HAP-1 (cell line): Measurements from ENCODE around the gene SLC45A3.
A peak's percentile ranks its signal among the peaks of the same experiment; 100 is the strongest.

Source experiments
- DNase-seq, 2 experiments: peaks; one replicate each; pipeline ENCODE4 v3.0.0-alpha.2; 2016 to 2020; ENCODE audit warnings: low spot score in 2 of 2
- H3K27me3 ChIP-seq: fragments of 250-450 bp; sonication (Bioruptor Pico); 2 replicates; pipeline ENCODE4 v1.5.1; 2020; ENCODE audit warnings: low read depth, mild to moderate bottlenecking, moderate library complexity
- H3K36me3 ChIP-seq: fragments of 250-450 bp; sonication (Bioruptor Pico); replicated peaks from 2 replicates; pipeline ENCODE4 v1.5.1; 2020; ENCODE audit warnings: mild to moderate bottlenecking
- H3K4me1 ChIP-seq: fragments of 250-450 bp; sonication (Bioruptor Pico); 2 replicates; pipeline ENCODE4 v1.5.1; 2020; ENCODE audit warnings: mild to moderate bottlenecking
- H3K4me3 ChIP-seq: fragments of 250-450 bp; sonication (Bioruptor Pico); 2 replicates; pipeline ENCODE4 v1.5.1; 2020; ENCODE audit warnings: mild to moderate bottlenecking, moderate library complexity
- H3K9me3 ChIP-seq: fragments of 250-450 bp; sonication (Bioruptor Pico); 2 replicates; pipeline ENCODE4 v1.5.1; 2020; ENCODE audit warnings: mild to moderate bottlenecking, moderate library complexity
- in situ Hi-C: fragments of 300-500 bp; cut with MboI; formaldehyde crosslinking; loops from 3 replicates; pipeline ENCODE4 v1.14.3; 2020; ENCODE audit warnings: low sequenced_read_pairs, inconsistent platforms, mixed read lengths

SLC45A3 gene

DNA sequence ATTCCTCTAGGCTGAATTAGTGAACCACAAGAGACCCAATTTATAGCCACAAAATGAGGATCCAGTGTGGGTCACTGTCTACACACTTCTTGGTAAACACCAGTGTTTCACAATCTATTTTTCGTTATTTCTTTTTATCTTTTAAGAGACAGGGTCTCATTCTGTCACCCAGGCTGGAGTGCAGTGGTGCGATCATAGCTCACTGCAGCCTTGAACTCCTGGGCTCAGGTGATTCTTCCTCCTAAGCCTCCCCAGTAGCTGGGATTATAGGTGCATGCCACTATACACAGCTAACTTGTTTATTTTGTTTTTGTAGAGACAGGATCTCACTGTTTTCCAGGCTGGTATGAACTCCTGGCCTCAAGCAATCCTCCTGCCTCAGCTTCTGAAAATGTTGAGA lies 29.3 kb upstream of the SLC45A3 start:
- Histone ChIP-seq H3K27me3 (no peaks in the 10 kb centered on the region), H3K4me1 (peaks cover 25% of the 10 kb centered on the region), H3K4me3 (no peak overlapping the region), H3K36me3 (peaks cover 62% of the 10 kb centered on the region), H3K9me3 (no peaks in the 10 kb centered on the region)
- in situ Hi-C loops, result no loop called here
- DNase-seq, result no peak

GRCh38 chr1:205709059-205709398 lies 28.7 kb upstream of the SLC45A3 start:
- H3K27me3 ChIP-seq, result no peaks in the 10 kb centered on the region
- H3K9me3 ChIP-seq, result no peaks in the 10 kb centered on the region
- peaks cover 56% of the 10 kb centered on the region for H3K36me3 ChIP-seq
- in situ Hi-C loops, result no loop called here
- H3K4me1 ChIP-seq, result peaks cover 19% of the 10 kb centered on the region
- H3K4me3 ChIP-seq, result no peak overlapping the region
- no peak for DNase-seq

- peaks cover 62% of the 10 kb centered on the region for H3K36me3 ChIP-seq
Observed at GRCh38 chr1:205706601-205707502, 26.5 kb upstream of the SLC45A3 start.

DNA sequence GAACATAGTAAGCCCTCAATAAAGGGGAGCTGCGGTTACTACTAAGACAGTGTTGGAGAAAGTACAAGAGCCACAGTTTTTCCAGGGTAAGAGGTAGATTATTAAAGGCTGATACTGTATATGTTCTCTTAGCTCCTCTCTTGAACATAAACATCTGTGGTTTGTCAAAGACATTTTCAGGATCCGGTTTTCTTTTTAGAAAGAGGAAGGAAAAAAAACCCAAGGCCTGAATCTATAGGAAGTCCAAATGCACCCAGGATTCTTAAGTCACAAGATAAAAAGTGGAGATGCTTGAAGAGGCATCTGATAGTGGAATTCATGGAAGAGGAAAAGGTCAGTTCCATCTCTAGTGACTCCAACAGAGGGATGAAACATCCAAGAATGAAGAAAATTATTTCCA lies 24.6 kb upstream of the SLC45A3 start:
- H3K9me3 ChIP-seq, result no peaks in the 10 kb centered on the region
- in situ Hi-C loops, result no loop called here
- DNase-seq, result no peak
- no peak overlapping the region for H3K4me3 ChIP-seq
- H3K36me3 ChIP-seq, result peaks cover 43% of the 10 kb centered on the region
- no peaks in the 10 kb centered on the region for H3K4me1 ChIP-seq
- no peaks in the 10 kb centered on the region for H3K27me3 ChIP-seq

More at GRCh38 chr1:205706601-205707502, 26.5 kb upstream of the SLC45A3 start:
- no peak overlapping the region for H3K4me3 ChIP-seq
- no peaks in the 10 kb centered on the region for H3K27me3 ChIP-seq
- H3K9me3 ChIP-seq, result no peaks in the 10 kb centered on the region
- peaks cover 2% of the 10 kb centered on the region; the same call in 1 of the 2 replicates for H3K4me1 ChIP-seq
- in situ Hi-C loops, result no loop called here
- no peak for DNase-seq

DNA sequence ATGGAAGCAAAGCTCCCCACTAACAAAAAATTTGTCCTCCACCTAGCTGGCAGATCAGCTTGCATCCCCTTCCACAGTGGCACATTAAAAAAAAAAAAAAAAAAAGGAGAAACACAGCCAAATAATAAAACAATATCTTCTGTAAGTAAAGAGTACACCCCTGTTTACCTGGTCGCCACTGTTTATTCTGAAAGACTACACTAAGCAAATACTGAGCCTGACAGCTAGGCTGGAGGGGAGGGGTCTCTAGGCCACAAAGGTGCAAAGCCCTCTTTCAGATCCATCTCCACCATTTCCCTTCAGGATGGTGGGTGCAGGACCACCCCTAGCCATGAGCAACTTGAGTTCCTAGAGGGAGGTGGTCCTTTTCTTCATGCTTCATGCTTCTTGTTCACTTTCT lies 22.8 kb upstream of the SLC45A3 start:
- H3K36me3 ChIP-seq, result peaks cover 25% of the 10 kb centered on the region
- in situ Hi-C loops, result no loop called here
- H3K4me1 ChIP-seq, result no peaks in the 10 kb centered on the region
- no peak overlapping the region for H3K4me3 ChIP-seq
- DNase-seq, result no peak
- no peaks in the 10 kb centered on the region for H3K9me3 ChIP-seq
- H3K27me3 ChIP-seq, result no peaks in the 10 kb centered on the region

- no peak for DNase-seq
- Histone ChIP-seq H3K27me3 (no peaks in the 10 kb centered on the region), H3K9me3 (no peaks in the 10 kb centered on the region), H3K4me3 (no peak overlapping the region), H3K36me3 (peaks cover 19% of the 10 kb centered on the region), H3K4me1 (no peaks in the 10 kb centered on the region)
- in situ Hi-C loops, result no loop called here
Observed at GRCh38 chr1:205701891-205702290, 21.6 kb upstream of the SLC45A3 start.

DNA sequence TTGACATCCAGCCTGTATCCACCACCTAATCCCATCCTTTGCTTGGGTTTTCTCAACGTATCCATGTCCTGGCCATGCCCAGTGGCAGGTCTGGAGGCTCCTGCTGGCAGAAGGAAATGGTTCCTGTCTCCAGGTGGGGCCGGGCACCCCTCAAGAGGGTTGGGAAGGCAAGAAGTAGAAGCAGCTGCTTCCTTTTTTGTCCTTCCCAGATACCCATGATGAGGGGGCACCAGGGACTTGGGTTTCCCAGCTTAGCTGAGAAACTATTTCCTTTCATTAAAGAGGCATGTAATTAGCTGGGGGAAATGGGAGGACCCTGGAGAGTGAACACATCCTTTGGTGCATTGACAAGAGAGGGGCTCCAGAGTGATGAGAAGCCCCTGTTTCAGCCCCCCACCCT lies 21.1 kb upstream of the SLC45A3 start:
- H3K4me1 ChIP-seq, result no peaks in the 10 kb centered on the region
- no peak for DNase-seq
- in situ Hi-C loops, result no loop called here
- no peaks in the 10 kb centered on the region for H3K9me3 ChIP-seq
- H3K27me3 ChIP-seq, result no peaks in the 10 kb centered on the region
- H3K36me3 ChIP-seq, result peaks cover 19% of the 10 kb centered on the region
- no peak overlapping the region for H3K4me3 ChIP-seq

DNA sequence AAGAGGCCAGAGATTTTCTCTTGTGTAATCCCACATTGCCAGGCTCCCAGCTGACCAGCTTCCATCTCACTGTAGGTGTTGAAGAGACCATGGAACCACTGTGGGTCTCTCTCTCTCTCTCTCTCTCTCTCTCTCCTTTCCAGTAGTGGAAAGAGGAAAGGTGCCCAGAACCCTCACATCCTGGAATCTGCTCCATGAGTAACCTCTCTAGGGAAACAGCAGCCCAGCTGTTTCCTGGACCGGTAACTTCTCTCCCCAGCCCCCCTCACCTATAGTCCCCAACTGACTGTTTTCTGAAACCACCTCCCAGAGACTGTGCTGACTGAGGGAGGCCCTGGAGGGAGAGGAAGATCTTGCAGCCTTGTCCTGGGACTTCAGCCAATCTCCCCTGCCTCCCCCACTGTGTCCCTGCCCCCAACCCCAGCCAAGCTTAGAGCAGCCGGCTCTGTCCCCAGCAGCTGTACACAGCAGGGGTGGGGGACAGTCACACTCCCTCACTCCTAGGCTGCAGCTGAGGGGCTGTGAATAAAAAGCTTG lies 20.6 kb upstream of the SLC45A3 start:
- H3K36me3 ChIP-seq, result peaks cover 19% of the 10 kb centered on the region
- H3K4me1 ChIP-seq, result no peaks in the 10 kb centered on the region
- H3K9me3 ChIP-seq, result no peaks in the 10 kb centered on the region
- H3K27me3 ChIP-seq, result no peaks in the 10 kb centered on the region
- in situ Hi-C loops, result no loop called here
- H3K4me3 ChIP-seq, result no peak overlapping the region
- no peak for DNase-seq

DNA sequence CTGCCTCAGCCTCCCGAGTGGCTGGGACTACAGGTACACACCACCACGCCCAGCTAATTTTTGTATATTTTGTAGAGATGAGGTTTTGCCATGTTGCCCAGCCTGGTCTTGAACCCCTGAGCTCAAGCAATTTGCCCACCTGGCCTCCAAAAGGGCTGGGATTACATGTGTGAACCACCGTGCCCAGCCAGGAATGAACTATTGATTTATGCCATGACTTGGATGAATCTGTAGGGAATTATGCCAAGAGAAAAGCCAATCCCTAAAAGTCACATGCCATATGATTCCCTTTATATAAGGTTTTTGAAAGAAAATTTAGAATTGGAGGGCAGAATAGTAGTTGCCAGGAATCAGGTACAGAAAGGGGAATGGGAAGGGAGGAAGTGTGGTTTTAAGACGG lies 19.1 kb upstream of the SLC45A3 start:
- no peaks in the 10 kb centered on the region for H3K27me3 ChIP-seq
- no peak for DNase-seq
- H3K9me3 ChIP-seq, result no peaks in the 10 kb centered on the region
- no peak overlapping the region for H3K4me3 ChIP-seq
- no peaks in the 10 kb centered on the region for H3K4me1 ChIP-seq
- in situ Hi-C loops, result no loop called here
- peaks cover 8% of the 10 kb centered on the region for H3K36me3 ChIP-seq

GRCh38 chr1:205698921-205699320 lies 18.6 kb upstream of the SLC45A3 start:
- in situ Hi-C loops, result no loop called here

GRCh38 chr1:205693421-205693991 lies 13.2 kb upstream of the SLC45A3 start:
- DNase-seq, result peak; percentile 43 to 70
- in situ Hi-C loops, result no loop called here
- Histone ChIP-seq H3K9me3 (no peaks in the 10 kb centered on the region), H3K4me1 (peaks cover 8% of the 10 kb centered on the region), H3K4me3 (no peak overlapping the region), H3K27me3 (no peaks in the 10 kb centered on the region), H3K36me3 (no peaks in the 10 kb centered on the region)

More at GRCh38 chr1:205698921-205699320, 18.6 kb upstream of the SLC45A3 start:
- DNase-seq, result no peak
- no peak overlapping the region for H3K4me3 ChIP-seq
- H3K27me3 ChIP-seq, result no peaks in the 10 kb centered on the region
- no peaks in the 10 kb centered on the region; the same call in 1 of the 2 replicates for H3K4me1 ChIP-seq
- H3K9me3 ChIP-seq, result no peaks in the 10 kb centered on the region
- peaks cover 8% of the 10 kb centered on the region for H3K36me3 ChIP-seq

DNA sequence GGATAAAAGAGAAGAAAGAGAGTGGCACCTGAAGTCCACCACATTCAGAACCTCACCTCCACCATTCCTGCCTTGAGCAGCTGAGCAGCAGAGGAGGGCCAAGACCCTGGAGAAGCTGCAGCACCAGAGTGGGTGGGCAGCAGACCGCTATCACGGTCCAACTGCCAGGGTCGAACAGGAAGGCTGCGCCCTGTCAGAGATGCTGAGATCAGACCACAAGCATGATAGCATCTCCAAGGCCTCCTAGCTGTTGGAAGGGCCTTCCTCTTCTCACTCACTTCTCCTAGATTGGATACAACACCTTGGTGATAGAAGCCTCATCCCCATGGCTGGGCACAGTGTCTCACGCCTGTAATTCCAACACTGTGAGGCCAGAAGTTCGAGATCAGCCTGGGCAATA lies 12.1 kb upstream of the SLC45A3 start:
- no peaks in the 10 kb centered on the region for H3K9me3 ChIP-seq
- peaks cover 8% of the 10 kb centered on the region for H3K4me1 ChIP-seq
- in situ Hi-C loops, result no loop called here
- DNase-seq, result no peak
- no peaks in the 10 kb centered on the region for H3K27me3 ChIP-seq
- H3K4me3 ChIP-seq, result no peak overlapping the region
- H3K36me3 ChIP-seq, result no peaks in the 10 kb centered on the region

GRCh38 chr1:205690122-205690756 lies 9.9 kb upstream of the SLC45A3 start:
- in situ Hi-C loops, result no loop called here
- H3K4me1 ChIP-seq, result peaks cover 8% of the 10 kb centered on the region

DNA sequence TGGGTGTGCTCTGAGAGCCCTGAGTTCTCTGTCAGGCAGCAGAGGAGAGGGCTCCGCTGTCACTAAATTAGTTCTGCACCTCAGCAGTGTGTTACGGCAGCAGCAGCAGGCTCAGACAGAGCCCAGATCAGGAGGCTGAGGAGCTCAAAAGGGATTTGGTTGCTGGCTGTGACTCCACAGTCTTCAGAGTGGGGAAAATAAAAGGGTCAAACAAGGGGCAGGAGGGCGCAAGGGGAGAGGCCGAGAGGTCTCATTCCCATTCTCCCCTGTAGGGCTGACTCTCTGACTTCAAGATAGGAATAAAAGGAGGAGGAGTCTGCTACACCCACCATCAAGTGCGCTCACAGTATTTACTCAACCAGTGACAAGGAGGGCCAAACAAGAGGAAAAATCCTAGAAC lies 9.2 kb upstream of the SLC45A3 start:
- Histone ChIP-seq H3K9me3 (no peaks in the 10 kb centered on the region), H3K4me3 (no peak overlapping the region), H3K4me1 (peaks cover 8% of the 10 kb centered on the region), H3K27me3 (no peaks in the 10 kb centered on the region), H3K36me3 (no peaks in the 10 kb centered on the region)
- DNase-seq, result no peak
- in situ Hi-C loops, result no loop called here

More at GRCh38 chr1:205690122-205690756, 9.9 kb upstream of the SLC45A3 start:
- H3K36me3 ChIP-seq, result no peaks in the 10 kb centered on the region
- H3K4me3 ChIP-seq, result no peak overlapping the region
- H3K27me3 ChIP-seq, result no peaks in the 10 kb centered on the region
- H3K9me3 ChIP-seq, result no peaks in the 10 kb centered on the region
- DNase-seq, result no peak
